Nephron progenitor cell (in vitro differentiated cells): Measurements from ENCODE around the gene ABHD12.

Experiments
- DNase-seq: peaks from one replicate; pipeline ENCODE4 v3.0.0; 2021
- H3K27ac Mint-ChIP-seq: 2 replicates; pipeline ENCODE4 v1.8.0; 2021; ENCODE audit warnings: mild to moderate bottlenecking, moderate library complexity, mixed read lengths
- H3K27me3 Mint-ChIP-seq: 2 replicates; pipeline ENCODE4 v1.8.0; 2021; ENCODE audit warnings: mild to moderate bottlenecking, low read depth, mixed read lengths; ENCODE audit not compliant: poor library complexity
- H3K36me3 Mint-ChIP-seq: 2 replicates; pipeline ENCODE4 v1.8.0; 2021; ENCODE audit warnings: low read depth, mixed read lengths
- H3K4me1 Mint-ChIP-seq: 2 replicates; pipeline ENCODE4 v1.8.0; 2021; ENCODE audit warnings: mixed read lengths
- H3K4me3 Mint-ChIP-seq: 2 replicates; pipeline ENCODE4 v1.8.0; 2021; ENCODE audit warnings: mild to moderate bottlenecking, moderate library complexity, mixed read lengths
- H3K9me3 Mint-ChIP-seq: 2 replicates; pipeline ENCODE4 v1.8.0; 2021; ENCODE audit warnings: mild to moderate bottlenecking, moderate library complexity, mixed read lengths
- CTCF ChIP-seq: fragments of 200-600 bp; sonication (generic); IDR thresholded peaks from 2 replicates; pipeline ENCODE4 v1.5.0; 2021; ENCODE audit warnings: antibody characterized with exemption

ABHD12 gene

GRCh38 chr20:25285856-25286798 lies 104.5 kb downstream of the ABHD12 start:
- no peak for TF ChIP-seq CTCF
- no peak overlapping the region for H3K4me3 Mint-ChIP-seq

GRCh38 chr20:25285091-25285647 lies 105.5 kb downstream of the ABHD12 start:
- H3K9me3 Mint-ChIP-seq = no peaks in the 10 kb centered on the region
- peaks cover 17% of the 10 kb centered on the region for H3K4me1 Mint-ChIP-seq
- DNase-seq = no peak
- peaks cover 48% of the 10 kb centered on the region for H3K36me3 Mint-ChIP-seq
- H3K27me3 Mint-ChIP-seq = peaks cover 7% of the 10 kb centered on the region
- H3K4me3 Mint-ChIP-seq = no peak overlapping the region
- TF ChIP-seq CTCF = no peak
- peak overlapping the region; percentile 84 for H3K27ac Mint-ChIP-seq

More at GRCh38 chr20:25285856-25286798, 104.5 kb downstream of the ABHD12 start:
- Mint-ChIP-seq H3K4me1 (peaks cover 17% of the 10 kb centered on the region), H3K36me3 (peaks cover 48% of the 10 kb centered on the region), H3K27me3 (peaks cover 7% of the 10 kb centered on the region), H3K9me3 (no peaks in the 10 kb centered on the region), H3K27ac (peak overlapping the region; percentile 84)
- no peak for DNase-seq

DNA sequence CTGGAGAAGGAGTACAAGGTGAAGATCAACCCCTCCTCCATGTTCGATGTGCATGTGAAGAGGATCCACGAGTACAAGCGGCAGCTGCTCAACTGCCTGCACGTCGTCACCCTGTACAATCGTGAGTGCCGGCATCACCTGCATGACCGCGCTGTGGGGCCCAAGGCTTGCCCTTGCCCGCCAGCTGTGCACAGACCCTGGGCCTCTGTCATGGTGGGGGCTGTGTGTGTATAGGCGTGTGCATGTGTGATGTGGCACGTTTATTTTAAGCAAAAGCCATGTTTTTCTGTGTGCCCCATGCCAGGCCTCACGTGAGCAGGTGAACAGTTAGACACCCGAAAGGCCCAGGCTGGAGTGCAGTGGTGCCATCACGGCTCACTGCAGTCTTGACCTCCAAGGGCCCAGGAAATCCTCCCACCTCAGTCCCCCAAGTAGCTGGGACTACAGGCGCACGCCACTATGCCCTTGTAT lies 106.5 kb downstream of the ABHD12 start:
- no peaks in the 10 kb centered on the region for H3K9me3 Mint-ChIP-seq
- TF ChIP-seq CTCF = no peak
- no peak for DNase-seq
- peaks cover 39% of the 10 kb centered on the region for H3K36me3 Mint-ChIP-seq
- H3K4me1 Mint-ChIP-seq = peaks cover 8% of the 10 kb centered on the region
- no peak overlapping the region for H3K4me3 Mint-ChIP-seq
- H3K27ac Mint-ChIP-seq = no peak overlapping the region
- H3K27me3 Mint-ChIP-seq = peaks cover 7% of the 10 kb centered on the region

DNA sequence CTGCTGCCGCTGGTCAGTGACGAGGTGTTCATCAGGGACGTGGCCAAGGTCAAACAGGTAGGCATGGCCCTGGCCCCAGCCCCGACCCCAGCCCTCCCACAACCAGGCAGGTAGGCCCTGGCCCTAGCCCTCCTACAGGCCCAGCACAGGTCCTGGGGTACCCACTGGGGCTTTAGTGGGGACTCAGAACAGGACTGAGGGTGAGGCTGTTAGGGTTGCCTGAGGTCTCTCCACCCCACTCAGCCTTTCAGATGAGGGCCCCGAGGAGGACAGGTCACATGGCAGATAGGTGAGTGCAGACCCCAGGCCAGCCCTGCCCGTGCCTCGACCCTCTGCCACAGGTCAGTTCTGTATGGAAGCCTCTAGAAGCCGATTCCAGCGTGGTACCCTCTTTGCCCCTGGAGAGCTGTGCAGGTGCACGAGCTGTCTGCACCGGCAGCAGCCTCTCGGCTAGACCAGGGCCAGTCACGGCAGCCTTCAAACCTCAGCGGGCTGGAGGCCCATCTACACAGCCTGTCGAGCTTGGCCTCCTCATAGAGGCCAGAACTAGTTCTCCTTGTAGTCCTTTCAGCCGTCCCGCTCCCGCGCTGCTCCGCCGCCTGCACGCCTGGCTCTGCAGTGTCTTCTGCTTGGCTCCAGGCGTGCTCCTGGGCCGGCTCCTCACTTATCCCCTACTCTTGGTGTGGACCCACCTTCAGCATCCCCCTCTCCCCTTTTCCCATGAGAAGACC lies 107.2 kb downstream of the ABHD12 start:
- H3K36me3 Mint-ChIP-seq = peaks cover 38% of the 10 kb centered on the region
- peaks cover 7% of the 10 kb centered on the region for H3K27me3 Mint-ChIP-seq
- DNase-seq = no peak
- no peak overlapping the region for H3K27ac Mint-ChIP-seq
- peaks cover 7% of the 10 kb centered on the region for H3K4me1 Mint-ChIP-seq
- no peak for TF ChIP-seq CTCF
- no peak overlapping the region for H3K4me3 Mint-ChIP-seq
- no peaks in the 10 kb centered on the region for H3K9me3 Mint-ChIP-seq

- no peak overlapping the region for H3K27ac Mint-ChIP-seq
- H3K4me1 Mint-ChIP-seq = peaks cover 7% of the 10 kb centered on the region
- H3K36me3 Mint-ChIP-seq = peaks cover 38% of the 10 kb centered on the region
- no peak overlapping the region for H3K4me3 Mint-ChIP-seq
- DNase-seq = no peak
- no peaks in the 10 kb centered on the region for H3K9me3 Mint-ChIP-seq
- TF ChIP-seq CTCF = no peak
- H3K27me3 Mint-ChIP-seq = peaks cover 7% of the 10 kb centered on the region
These were observed 107.8 kb downstream of the ABHD12 start for GRCh38 chr20:25282796-25283195.
